Mesendoderm (in vitro differentiated cells): ENCODE data around the gene LOXL3.

Source experiments
- DNase-seq: peaks from one replicate; pipeline ENCODE4 v3.0.0; 2013
- H2AK5ac ChIP-seq: 2 replicates; pipeline ENCODE4 v1.6.1; 2013; ENCODE audit warnings: low read length, inconsistent platforms
- H2BK120ac ChIP-seq: 2 replicates; pipeline ENCODE4 v1.6.1; 2013; ENCODE audit warnings: low read depth, mild to moderate bottlenecking, low read length, moderate library complexity, mixed read lengths
- H2BK15ac ChIP-seq: replicated peaks from 2 replicates; pipeline ENCODE4 v1.6.1; 2013; ENCODE audit warnings: low read depth, mild to moderate bottlenecking, moderate library complexity
- H2BK5ac ChIP-seq: 2 replicates; pipeline ENCODE4 v1.6.1; 2013; ENCODE audit warnings: low read length, inconsistent platforms
- H3K18ac ChIP-seq: 2 replicates; pipeline ENCODE4 v1.6.1; 2013; ENCODE audit warnings: mild to moderate bottlenecking, low read length, mixed read lengths
- H3K23ac ChIP-seq: one replicate; pipeline ENCODE4 v1.6.1; 2013; ENCODE audit warnings: low read length
- H3K27ac ChIP-seq: 2 replicates; pipeline ENCODE4 v1.5.1; 2013; ENCODE audit warnings: low read depth, mild to moderate bottlenecking, inconsistent platforms, low read length, moderate library complexity
- H3K27me3 ChIP-seq: 2 replicates; pipeline ENCODE4 v1.6.1; 2013; ENCODE audit warnings: low read length, control low read depth, mild to moderate bottlenecking, inconsistent platforms; ENCODE audit not compliant: insufficient read depth, poor library complexity
- H3K36me3 ChIP-seq: 2 replicates; pipeline ENCODE4 v1.6.1; 2013; ENCODE audit warnings: low read length, inconsistent platforms; ENCODE audit not compliant: control insufficient read depth, insufficient read depth
- H3K4ac ChIP-seq: one replicate; pipeline ENCODE4 v1.6.1; 2013; ENCODE audit warnings: low read depth, mild to moderate bottlenecking, low read length, moderate library complexity
- H3K4me1 ChIP-seq: 2 replicates; pipeline ENCODE4 v1.6.1; 2013; ENCODE audit warnings: low read depth, low read length, inconsistent platforms; ENCODE audit not compliant: control insufficient read depth
- H3K4me2 ChIP-seq: 2 replicates; pipeline ENCODE4 v1.6.1; 2013; ENCODE audit warnings: low read length
- H3K4me3 ChIP-seq: 2 replicates; pipeline ENCODE4 v1.5.1; 2013; ENCODE audit warnings: mild to moderate bottlenecking, low read length
- H3K56ac ChIP-seq: one replicate; pipeline ENCODE4 v1.6.1; 2013; ENCODE audit warnings: low read length
- H3K79me1 ChIP-seq: 2 replicates; pipeline ENCODE4 v1.6.1; 2013; ENCODE audit warnings: low read length, inconsistent platforms
- H3K79me2 ChIP-seq: 2 replicates; pipeline ENCODE4 v1.6.1; 2013; ENCODE audit warnings: mild to moderate bottlenecking, low read length; ENCODE audit not compliant: control insufficient read depth, insufficient read depth
- H3K9ac ChIP-seq: 2 replicates; pipeline ENCODE4 v1.6.1; 2013; ENCODE audit warnings: low read length, inconsistent platforms
- H4K5ac ChIP-seq: one replicate; pipeline ENCODE4 v1.6.1; 2013; ENCODE audit warnings: low read length
- H4K8ac ChIP-seq: one replicate; pipeline ENCODE4 v1.6.1; 2013; ENCODE audit warnings: low read depth, mild to moderate bottlenecking, control low read depth, low read length, moderate library complexity
- WGBS: extraction: QIAGEN DNeasy Blood & Tissue Kit; methylation state at CpG from one replicate; pipeline ENCODE4 v1.1.7; 2013; ENCODE audit warnings: low lambda C conversion rate, missing lambda C conversion rate; ENCODE audit not compliant: insufficient coverage; ENCODE audit errors: extremely low coverage; 5-methylcytosine and 5-hydroxymethylcytosine counted together

Gene LOXL3

GRCh38 chr2:74511104-74511989, 42.4 kb downstream of the LOXL3 start:
- no peak overlapping the region for H2BK120ac ChIP-seq
- H3K56ac ChIP-seq = no peak overlapping the region
- no peak overlapping the region for H2BK5ac ChIP-seq
- H4K5ac ChIP-seq = no peak overlapping the region
- H2AK5ac ChIP-seq = no peak overlapping the region
- no peak overlapping the region for H2BK15ac ChIP-seq
- peaks cover 9% of the 10 kb centered on the region for H3K4me1 ChIP-seq
- DNase-seq = no peak
- H3K27ac ChIP-seq = no peak overlapping the region
- peaks cover 56% of the 10 kb centered on the region for H3K27me3 ChIP-seq
- H3K23ac ChIP-seq = no peak overlapping the region
- no peak overlapping the region for H3K4me3 ChIP-seq
- WGBS = no CpG with 5 or more reads among the region's 11 CpGs
- H3K9ac ChIP-seq = no peak overlapping the region
- no peak overlapping the region for H4K8ac ChIP-seq
- H3K36me3 ChIP-seq = no peaks in the 10 kb centered on the region
- H3K4ac ChIP-seq = no peak overlapping the region
- H3K18ac ChIP-seq = no peak overlapping the region
- no peak overlapping the region for H3K4me2 ChIP-seq
- H3K79me2 ChIP-seq = no peaks in the 10 kb centered on the region
- H3K79me1 ChIP-seq = no peaks in the 10 kb centered on the region

- H3K79me1 ChIP-seq = no peaks in the 10 kb centered on the region
- peaks cover 46% of the 10 kb centered on the region for H3K27me3 ChIP-seq
- WGBS = no CpG with 5 or more reads among the region's 4 CpGs
- no peaks in the 10 kb centered on the region for H3K79me2 ChIP-seq
- no peak overlapping the region for H2AK5ac ChIP-seq
- DNase-seq = no peak
- H2BK15ac ChIP-seq = no peak overlapping the region
- H3K23ac ChIP-seq = no peak overlapping the region
- H3K36me3 ChIP-seq = no peaks in the 10 kb centered on the region
- H3K4me3 ChIP-seq = no peak overlapping the region
- no peak overlapping the region for H3K9ac ChIP-seq
- H3K4ac ChIP-seq = no peak overlapping the region
- H2BK120ac ChIP-seq = no peak overlapping the region
- H3K4me1 ChIP-seq = peaks cover 9% of the 10 kb centered on the region
- no peak overlapping the region for H2BK5ac ChIP-seq
- no peak overlapping the region for H3K27ac ChIP-seq
- H3K56ac ChIP-seq = no peak overlapping the region
- H4K5ac ChIP-seq = no peak overlapping the region
- H4K8ac ChIP-seq = no peak overlapping the region
- H3K4me2 ChIP-seq = no peak overlapping the region
- no peak overlapping the region for H3K18ac ChIP-seq
Measured at GRCh38 chr2:74510272-74510671, 43.5 kb downstream of the LOXL3 start.

- Histone ChIP-seq H3K4ac (peak overlapping the region; percentile 90), H2BK120ac (peak overlapping the region; percentile 66), H3K79me2 (no peaks in the 10 kb centered on the region), H4K5ac (peak overlapping the region; percentile 44), H3K79me1 (no peaks in the 10 kb centered on the region), H2BK15ac (no peak overlapping the region), H2AK5ac (no peak overlapping the region), H3K23ac (no peak overlapping the region), H3K27me3 (peaks cover 43% of the 10 kb centered on the region), H3K4me2 (peak overlapping the region; percentile 83), H3K9ac (peak overlapping the region; percentile 87), H3K18ac (peak overlapping the region; percentile 97), H4K8ac (no peak overlapping the region), H3K27ac (peak overlapping the region; percentile 42), H3K56ac (peak overlapping the region; percentile 92), H3K36me3 (no peaks in the 10 kb centered on the region), H3K4me3 (peak overlapping the region; percentile 68), H2BK5ac (peak overlapping the region; percentile 79), H3K4me1 (peaks cover 6% of the 10 kb centered on the region)
- no CpG with 5 or more reads among the region's 38 CpGs for whole genome bisulfite sequencing
- peak; percentile 73 for DNase-seq
Measured at GRCh38 chr2:74507926-74508520, 45.7 kb downstream of the LOXL3 start.

- peak within 1 kb of the TSS; percentile 61 for H3K27ac ChIP-seq
- peak within 1 kb of the TSS; percentile 99 for H2BK5ac ChIP-seq
- DNase-seq = peak; percentile 99
- peak within 1 kb of the TSS; percentile 44 for H4K5ac ChIP-seq
- H3K79me2 ChIP-seq = no peaks in the 10 kb centered on the region
- peak within 1 kb of the TSS; percentile 100 for H3K56ac ChIP-seq
- H3K79me1 ChIP-seq = no peaks in the 10 kb centered on the region
- H3K36me3 ChIP-seq = no peaks in the 10 kb centered on the region
- peak within 1 kb of the TSS; percentile 96 for H3K9ac ChIP-seq
- peak within 1 kb of the TSS; percentile 66 for H2BK120ac ChIP-seq
- peak within 1 kb of the TSS; percentile 97 for H3K18ac ChIP-seq
- peaks cover 6% of the 10 kb centered on the region for H3K4me1 ChIP-seq
- H3K27me3 ChIP-seq = peaks cover 45% of the 10 kb centered on the region
- peak within 1 kb of the TSS; percentile 83 for H3K4me2 ChIP-seq
- H3K4me3 ChIP-seq = peak within 1 kb of the TSS; percentile 91
- H2AK5ac ChIP-seq = no peak within 1 kb of the TSS
- peak within 1 kb of the TSS; percentile 93 for H3K4ac ChIP-seq
- H3K23ac ChIP-seq = peak within 1 kb of the TSS; percentile 70
- no CpG with 5 or more reads among the region's 56 CpGs for WGBS
- no peak within 1 kb of the TSS for H2BK15ac ChIP-seq
- no peak within 1 kb of the TSS for H4K8ac ChIP-seq
Measured at GRCh38 chr2:74507145-74507925, 46.4 kb downstream of the LOXL3 start, which contains the start of gene PCGF1. PCGF1 (minus strand) TSS chr2:74507695; CDS start chr2:74507668, 27 bp downstream.

GRCh38 chr2:74505448-74506246, 48.1 kb downstream of the LOXL3 start:
- Histone ChIP-seq H3K56ac (no peak overlapping the region), H3K4me3 (no peak overlapping the region), H2BK5ac (no peak overlapping the region), H2BK15ac (no peak overlapping the region), H2AK5ac (no peak overlapping the region), H3K4ac (no peak overlapping the region), H2BK120ac (no peak overlapping the region), H3K79me1 (no peaks in the 10 kb centered on the region), H3K36me3 (no peaks in the 10 kb centered on the region), H3K18ac (no peak overlapping the region), H3K9ac (no peak overlapping the region), H3K4me1 (peaks cover 6% of the 10 kb centered on the region), H3K27ac (no peak overlapping the region), H3K79me2 (no peaks in the 10 kb centered on the region), H4K5ac (no peak overlapping the region), H3K4me2 (no peak overlapping the region), H4K8ac (no peak overlapping the region), H3K27me3 (peaks cover 50% of the 10 kb centered on the region), H3K23ac (no peak overlapping the region)
- WGBS = no CpG with 5 or more reads among the region's 14 CpGs
- no peak for DNase-seq
